Transverse colon (tissue), 4 donors: ENCODE results near the gene SEMA3F. TPM values are rescaled to one million over a fixed set of nuclear protein-coding genes. Genes with fewer than 3 reads are reported as not detected.

ENCODE experiments used
- DNase-seq: peaks from one replicate; pipeline ENCODE4 v3.0.0-alpha.2; 2019
- H3K27ac ChIP-seq, 4 donors: fragments of 200-600 bp; sonication (generic); 2 replicates each; pipeline ENCODE4 v1.5.1; 2016 to 2018; ENCODE audit warnings: inconsistent platforms in 4 of 4
- H3K27me3 ChIP-seq: fragments of 200-600 bp; sonication (generic); 2 replicates; pipeline ENCODE4 v1.5.1; 2017; ENCODE audit warnings: inconsistent platforms
- H3K36me3 ChIP-seq, 4 donors: fragments of 200-600 bp; sonication (generic); 2 replicates each; pipeline ENCODE4 v1.5.1; 2017 to 2019; ENCODE audit warnings: inconsistent platforms in 4 of 4
- H3K4me1 ChIP-seq, 4 donors: fragments of 200-600 bp; sonication (generic); 2 replicates each; pipeline ENCODE4 v1.5.1; 2017 to 2020; ENCODE audit warnings: inconsistent platforms in 4 of 4
- H3K4me3 ChIP-seq, 4 donors: fragments of 200-600 bp; sonication (generic); 1 replicate in 1 of 4; 2 replicates in 3 of 4; pipeline versions ENCODE4 v1.5.1 to v1.6.1; 2017 to 2019; ENCODE audit warnings: inconsistent platforms in 4 of 4
- H3K9me3 ChIP-seq, 2 donors: fragments of 200-600 bp; sonication (generic); 2 replicates each; pipeline ENCODE4 v1.5.1; 2017 to 2019; ENCODE audit warnings: inconsistent platforms in 2 of 2
- CTCF ChIP-seq, 5 experiments: fragments of 200-600 bp in 3 of 5; fragments of 450-650 bp in 2 of 5; sonication (generic) in 3 of 5; IDR thresholded peaks; 1 replicate in 2 of 5; 2 replicates in 3 of 5; pipeline ENCODE4 v1.5.1; 2016 to 2017; ENCODE audit warnings: antibody characterized with exemption in 5 of 5, inconsistent platforms in 3 of 5, mild to moderate bottlenecking in 2 of 5, moderate library complexity in 1 of 5
- EP300 ChIP-seq: sonication (generic); formaldehyde crosslinking; IDR thresholded peaks from one replicate; pipeline ENCODE4 v1.6.1; 2017; ENCODE audit warnings: antibody characterized with exemption, low read depth
- POLR2A ChIP-seq: fragments of 450-650 bp; IDR thresholded peaks from one replicate; pipeline ENCODE4 v1.6.1; 2016; ENCODE audit warnings: antibody characterized with exemption, mild to moderate bottlenecking, moderate library complexity
- POLR2AphosphoS5 ChIP-seq, 3 donors: sonication (generic); formaldehyde crosslinking; IDR thresholded peaks; one replicate each; pipeline ENCODE4 v1.6.1; 2016; ENCODE audit warnings: antibody characterized with exemption in 3 of 3
- WGBS, 2 donors: methylation state at CpG; one replicate each; pipeline ENCODE4 v1.1.5; 2018; ENCODE audit warnings: low coverage in 1 of 2; 5-methylcytosine and 5-hydroxymethylcytosine counted together
- in situ Hi-C, 4 donors: fragments of 200-750 bp; cut with MboI; loops; one replicate each; pipeline versions ENCODE4 v1.15.0 to v1.15.1; 2017; ENCODE audit warnings: low sequenced_read_pairs in 3 of 4, low pct_ligation_motif_present in 1 of 4, low pct_unique_long_range_greater_than_20kb in 1 of 4
- intact Hi-C: fragments of 100-400 bp; cut with DNase I; formaldehyde crosslinking; loops from one replicate; pipeline ENCODE4 v1.15.1; 2023; ENCODE audit warnings: low total_unique reads
- total RNA-seq, 4 donors: library from RNA; depleted of rRNA; stranded (reverse); fragments of >200 nt; gene quantifications; one replicate each; pipeline ENCODE4 v1.1.0, GENCODE V29; 2016

SEMA3F gene
- total RNA-seq, 4 donors from 2014 or later: 1.9 to 30.6 (median 3.8) TPM

GRCh38 chr3:50195501-50196252 lies 40.6 kb downstream of the SEMA3F start:
- Histone ChIP-seq H3K9me3 (no peaks in the 10 kb centered on the region), H3K27me3 (peaks cover 66% of the 10 kb centered on the region), H3K27ac (no peak overlapping the region), H3K4me3 (no peak overlapping the region), H3K36me3 (no peaks in the 10 kb centered on the region), H3K4me1 (peaks cover 0 to 20% (median 15%) of the 10 kb centered on the region in 4 donors)
- 68% methylated on average over 4 of the region's 4 CpGs; no CpG with 5 or more reads in 1 of the 2 donors for WGBS, 2 donors
- in situ Hi-C loops: loop anchor here in 1 of 4 donors (10.0 kb wide), 1 partner anchor 71 kb away; no protein-coding TSS in a partner anchor
- TF ChIP-seq EP300 (no peak), CTCF (IDR thresholded peaks at IDR 0.05) (no peak), POLR2AphosphoS5 (IDR thresholded peaks at IDR 0.05) (no peak), POLR2A (no peak)
- no peak for DNase-seq
- intact Hi-C loops: loop anchor here (2.0 kb wide), 1 partner anchor 29 kb away; no protein-coding TSS in a partner anchor

GRCh38 chr3:50196253-50196801 lies 41.2 kb downstream of the SEMA3F start:
- TF ChIP-seq POLR2A: no peak
- TF ChIP-seq EP300: no peak
- TF ChIP-seq POLR2AphosphoS5 (IDR thresholded peaks at IDR 0.05): no peak
- no peak for TF ChIP-seq CTCF (IDR thresholded peaks at IDR 0.05)
- in situ Hi-C loops: loop anchor here in 1 of 4 donors (10.0 kb wide), 1 partner anchor 72 kb away; no protein-coding TSS in a partner anchor
- Histone ChIP-seq H3K9me3 (no peaks in the 10 kb centered on the region), H3K27me3 (peaks cover 73% of the 10 kb centered on the region), H3K36me3 (no peaks in the 10 kb centered on the region), H3K4me3 (no peak overlapping the region), H3K27ac (no peak overlapping the region), H3K4me1 (peaks cover 0 to 20% (median 15%) of the 10 kb centered on the region in 4 donors)
- no peak for DNase-seq
- WGBS, 2 donors: 75 to 78% methylated on average over 2 to 6 of the region's 6 CpGs
- intact Hi-C loops: no loop called here

DNA sequence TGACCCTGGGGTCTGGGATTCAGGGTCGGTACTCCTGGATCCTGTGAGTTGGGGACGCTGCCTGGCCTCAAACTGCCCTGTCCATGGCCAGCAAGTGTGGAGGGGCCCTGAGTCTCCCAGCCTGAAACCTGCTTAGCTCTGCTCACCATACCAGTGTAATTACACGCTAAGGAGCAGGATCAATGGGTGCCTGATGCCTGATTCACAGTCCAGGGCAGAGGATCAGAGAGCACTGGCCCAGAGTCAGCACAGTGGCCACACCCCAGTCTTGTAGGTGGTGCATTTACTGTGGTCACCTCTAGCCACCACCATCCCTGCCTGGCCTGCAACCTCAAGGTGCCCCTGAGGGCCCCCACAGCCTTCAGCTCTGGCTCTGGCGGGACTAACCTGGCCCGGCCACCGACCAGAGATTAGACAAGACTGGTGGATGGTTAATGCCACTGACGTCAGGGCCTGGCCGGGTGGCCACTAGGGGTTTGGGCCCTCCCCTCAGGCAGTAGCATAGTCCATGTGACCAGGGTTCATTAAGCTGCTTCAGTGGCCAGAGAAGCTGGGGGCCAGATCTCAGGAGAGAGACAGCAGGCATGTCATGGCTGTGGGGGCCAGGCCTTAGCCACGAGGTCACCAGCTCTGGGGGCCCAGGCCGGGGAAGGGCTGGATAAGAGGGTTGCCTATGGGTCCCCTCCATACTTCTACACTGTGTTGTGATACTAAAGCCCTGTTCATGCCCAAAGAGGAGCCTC lies 46.6 kb downstream of the SEMA3F start:
- peaks cover 90% of the 10 kb centered on the region for H3K27me3 ChIP-seq
- H3K9me3 ChIP-seq: no peaks in the 10 kb centered on the region

More for the DNA sequence above, 46.6 kb downstream of the SEMA3F start:
- Histone ChIP-seq H3K36me3 (no peaks in the 10 kb centered on the region), H3K4me3 (no peak overlapping the region), H3K27ac (no peak overlapping the region), H3K4me1 (peaks cover 10 to 14% (median 12%) of the 10 kb centered on the region in 4 donors)
- 86% methylated on average over 10 of the region's 10 CpGs; no CpG with 5 or more reads in 1 of the 2 donors for WGBS, 2 donors
- in situ Hi-C loops: no loop called here
- TF ChIP-seq CTCF (IDR thresholded peaks at IDR 0.05): no peak
- TF ChIP-seq EP300: no peak
- TF ChIP-seq POLR2A: no peak
- TF ChIP-seq POLR2AphosphoS5 (IDR thresholded peaks at IDR 0.05): no peak
- no peak for DNase-seq
- intact Hi-C loops: no loop called here
